IMR-90 (cell line): Measurements from ENCODE around the gene MEPCE. TPM values are rescaled to one million over a fixed set of nuclear protein-coding genes. Genes with fewer than 3 reads are reported as not detected.

Experiments
- ATAC-seq: fragments of 200-7000 bp; cut with Tn5 transposase; 2 replicates; pipeline ENCODE4 v1.9.1; 2020; ENCODE audit warnings: low read depth, mild to moderate bottlenecking, moderate library complexity
- BruUV-seq: library from RNA; stranded (reverse); fragments of 400-500 nt; replicated peaks from 2 replicates; lab custom pipeline; 2021; lab: Mats Ljungman, UMichigan
- CTCF ChIA-PET: fragments of 300-600 bp; formaldehyde crosslinking; extraction: SDS; loops from one replicate; lab custom pipeline; 2021; ENCODE audit warnings: antibody characterized with exemption; lab: Yijun Ruan, JAX
- POLR2A ChIA-PET: fragments of 300-600 bp; sonication (Branson Sonifier 250); formaldehyde crosslinking; loops from one replicate; lab custom pipeline; 2022; ENCODE audit warnings: antibody characterized with exemption; ENCODE audit not compliant: unreplicated experiment; lab: Charles Lee
- DNase-seq: peaks from one replicate; pipeline ENCODE4 v3.0.0; 2013
- H2AFZ ChIP-seq: replicated peaks from 2 replicates; pipeline ENCODE3; 2013; ENCODE audit warnings: low read length, mild to moderate bottlenecking; ENCODE audit not compliant: poor library complexity
- H2AK5ac ChIP-seq: 2 replicates; pipeline ENCODE4 v1.6.1; 2013; ENCODE audit warnings: low read depth, low read length, inconsistent platforms
- H2AK9ac ChIP-seq: replicated peaks from 2 replicates; pipeline ENCODE3; 2013; ENCODE audit warnings: mild to moderate bottlenecking, low read depth, low read length, moderate library complexity; ENCODE audit not compliant: poor library complexity
- H2BK120ac ChIP-seq: 2 replicates; pipeline ENCODE4 v1.6.1; 2013; ENCODE audit warnings: low read depth, low read length, inconsistent platforms
- H2BK15ac ChIP-seq: 3 replicates; pipeline ENCODE4 v1.6.1; 2013; ENCODE audit warnings: low read depth, low read length, inconsistent platforms
- H2BK20ac ChIP-seq: 2 replicates; pipeline ENCODE4 v1.6.1; 2013; ENCODE audit warnings: low read depth, mild to moderate bottlenecking, inconsistent platforms, low read length, moderate library complexity
- H2BK5ac ChIP-seq: 2 replicates; pipeline ENCODE4 v1.6.1; 2013; ENCODE audit warnings: mild to moderate bottlenecking, low read depth, low read length, inconsistent platforms; ENCODE audit not compliant: poor library complexity, severe bottlenecking
- H3K14ac ChIP-seq: replicated peaks from 2 replicates; pipeline ENCODE4 v1.6.1; 2013; ENCODE audit warnings: low read depth, low read length, inconsistent platforms
- H3K18ac ChIP-seq: 2 replicates; pipeline ENCODE4 v1.6.1; 2013; ENCODE audit warnings: low read depth, low read length, control low read depth
- H3K23ac ChIP-seq: 2 replicates; pipeline ENCODE4 v1.6.1; 2013; ENCODE audit warnings: low read depth, low read length, inconsistent platforms
- H3K27ac ChIP-seq: 2 replicates; pipeline ENCODE4 v1.5.1; 2013; ENCODE audit warnings: mild to moderate bottlenecking, control low read depth, low read length; ENCODE audit not compliant: insufficient read depth
- H3K27me3 ChIP-seq: 2 replicates; pipeline ENCODE4 v1.6.1; 2013; ENCODE audit warnings: low read length; ENCODE audit not compliant: control insufficient read depth, insufficient read depth
- H3K36me3 ChIP-seq: 2 replicates; pipeline ENCODE4 v1.6.1; 2013; ENCODE audit warnings: low read length, mixed read lengths; ENCODE audit not compliant: control insufficient read depth, insufficient read depth
- H3K4ac ChIP-seq: 2 replicates; pipeline ENCODE4 v1.6.1; 2013; ENCODE audit warnings: low read depth, low read length, inconsistent platforms
- H3K4me1 ChIP-seq: 2 replicates; pipeline ENCODE4 v1.6.1; 2013; ENCODE audit warnings: low read length, mixed read lengths; ENCODE audit not compliant: control insufficient read depth, insufficient read depth
- H3K4me2 ChIP-seq: 2 replicates; pipeline ENCODE4 v1.6.1; 2013; ENCODE audit warnings: low read depth, mild to moderate bottlenecking, control low read depth, low read length, moderate library complexity
- H3K4me3 ChIP-seq: 2 replicates; pipeline ENCODE4 v1.5.1; 2013; ENCODE audit warnings: low read depth, mild to moderate bottlenecking, control low read depth, low read length, moderate library complexity; ENCODE audit not compliant: insufficient read depth
- H3K56ac ChIP-seq: 2 replicates; pipeline ENCODE4 v1.6.1; 2013; ENCODE audit warnings: low read length, inconsistent platforms; ENCODE audit not compliant: insufficient read depth; ENCODE audit errors: extremely low read depth
- H3K79me1 ChIP-seq, 2 experiments: 2 replicates each; pipeline ENCODE4 v1.6.1; 2013; ENCODE audit warnings: low read length in 2 of 2, inconsistent platforms in 1 of 2, low read depth in 1 of 2
- H3K9ac ChIP-seq: 2 replicates; pipeline ENCODE4 v1.6.1; 2013; ENCODE audit warnings: low read depth, low read length, control low read depth
- H3K9me1 ChIP-seq: 2 replicates; pipeline ENCODE4 v1.6.1; 2013; ENCODE audit warnings: low read length, inconsistent platforms; ENCODE audit not compliant: insufficient read depth
- H3K9me3 ChIP-seq: 2 replicates; pipeline ENCODE4 v1.6.1; 2013; ENCODE audit warnings: low read length; ENCODE audit not compliant: control insufficient read depth, insufficient read depth
- H4K20me1 ChIP-seq: 2 replicates; pipeline ENCODE4 v1.6.1; 2013; ENCODE audit warnings: low read length, inconsistent platforms; ENCODE audit not compliant: insufficient read depth
- H4K5ac ChIP-seq: 2 replicates; pipeline ENCODE4 v1.6.1; 2013; ENCODE audit warnings: mild to moderate bottlenecking, low read depth, low read length, control low read depth
- H4K8ac ChIP-seq, 2 experiments: 2 replicates each; pipeline ENCODE4 v1.6.1; 2013; ENCODE audit warnings: low read depth in 2 of 2, low read length in 2 of 2, control low read depth in 1 of 2, inconsistent platforms in 1 of 2
- H4K91ac ChIP-seq: 2 replicates; pipeline ENCODE4 v1.6.1; 2013; ENCODE audit warnings: low read depth, low read length, inconsistent platforms; ENCODE audit not compliant: insufficient read depth
- BHLHE40 ChIP-seq: fragments of 150-350 bp; IDR thresholded peaks from 2 replicates; pipeline ENCODE4 v1.6.1; 2016; ENCODE audit warnings: mild to moderate bottlenecking, low read depth, low read length
- CTCF ChIP-seq: conservative IDR thresholded peaks from 2 replicates; pipeline ENCODE4 v1.5.1; 2012; ENCODE audit warnings: mild to moderate bottlenecking, low read depth, low read length, improper control_type of control experiment
- WGBS, 2 experiments: methylation state at CpG; one replicate each; pipeline versions ENCODE4 v1.1.5 to v1.1.7; 2013; ENCODE audit warnings: missing lambda C conversion rate in 2 of 2; ENCODE audit not compliant: insufficient read length in 1 of 2; ENCODE audit errors: extremely low coverage in 2 of 2; 5-methylcytosine and 5-hydroxymethylcytosine counted together
- dilution Hi-C: fragments of 300-500 bp; cut with HindIII; formaldehyde crosslinking; loops from one replicate; pipeline ENCODE4 v1.14.3; 2018; ENCODE audit warnings: low sequenced_read_pairs; ENCODE audit not compliant: unreplicated experiment
- in situ Hi-C: fragments of 300-500 bp; cut with MboI; formaldehyde crosslinking; loops from 3 replicates; pipeline ENCODE4 v1.14.3; 2019; ENCODE audit warnings: low sequenced_read_pairs, inconsistent platforms, mixed read lengths
- intact Hi-C: fragments of 100-400 bp; cut with micrococcal nuclease; formaldehyde crosslinking; loops from 2 replicates; pipeline ENCODE4 v1.10.0; 2022
- polyA plus RNA-seq, 3 experiments: library from polyadenylated mRNA; depleted of rRNA; stranded (reverse); fragments of >200 nt; gene quantifications; 2 replicates each; pipeline ENCODE4 v1.2.3, GENCODE V29; 2012; ENCODE audit warnings: low replicate concordance in 1 of 3
- total RNA-seq: library from RNA; depleted of rRNA; stranded (reverse); fragments of >200 nt; gene quantifications from 2 replicates; pipeline ENCODE4 v1.2.3, GENCODE V29; 2012

The MEPCE gene
- total and polyA plus RNA-seq, 2 of the 4 experiments (the other 2 are of a cell fraction) = 18.2 to 22.9 TPM

- H3K4me2 ChIP-seq = no peak overlapping the region
- TF ChIP-seq CTCF = 0 out of 2 replicates have a peak, but pooled peaks have one; percentile 1
- no peak for TF ChIP-seq BHLHE40
- no peak overlapping the region for H3K56ac ChIP-seq
- BruUV-seq = no TSS peak
- no peak overlapping the region for H4K91ac ChIP-seq
- H3K4me3 ChIP-seq = no peak overlapping the region
- dilution Hi-C loops (no loop called here), intact Hi-C loops (no loop called here), in situ Hi-C loops (loop anchor here (25.0 kb wide), 1 partner anchor 406 kb away; the partner anchor contains the start of genes SLC12A9 and TRIP6)
- no peaks in the 10 kb centered on the region for H3K9me3 ChIP-seq
- ATAC-seq (no peak), DNase-seq (no peak)
- H3K9ac ChIP-seq = no peak overlapping the region
- H3K36me3 ChIP-seq = peaks cover 3% of the 10 kb centered on the region; the same call in 1 of the 2 replicates
- H3K9me1 ChIP-seq = no peaks in the 10 kb centered on the region
- peak overlapping the region; percentile 42 for H2AK9ac ChIP-seq
- no peaks in the 10 kb centered on the region for H3K4me1 ChIP-seq
- no peak overlapping the region for H2BK20ac ChIP-seq
- ChIA-PET POLR2A (no interaction called here), CTCF (interaction anchor here (1.6 kb wide), 1 partner anchor 9 kb away, joined by 4 read pairs; no protein-coding TSS in a partner anchor)
- H2AK5ac ChIP-seq = no peak overlapping the region
- no peak overlapping the region for H2AFZ ChIP-seq
- H3K27ac ChIP-seq = no peak overlapping the region
- WGBS, 2 experiments = 92 to 100% methylated on average over 2 to 9 of the region's 14 CpGs
- no peak overlapping the region for H3K14ac ChIP-seq
- no peak overlapping the region for H3K18ac ChIP-seq
- H4K8ac ChIP-seq = no peak overlapping the region
- no peak overlapping the region for H3K23ac ChIP-seq
- no peaks in the 10 kb centered on the region for H3K79me1 ChIP-seq
- H3K27me3 ChIP-seq = no peaks in the 10 kb centered on the region
- no peak overlapping the region for H2BK15ac ChIP-seq
- H2BK5ac ChIP-seq = no peak overlapping the region
- no peak overlapping the region for H2BK120ac ChIP-seq
- no peak overlapping the region for H3K4ac ChIP-seq
- no peak overlapping the region for H4K5ac ChIP-seq
- H4K20me1 ChIP-seq = no peaks in the 10 kb centered on the region
Observed at GRCh38 chr7:100456562-100456961, 26.9 kb downstream of the MEPCE start.
